ENCODE data around the gene ZMYND8. TPM values are rescaled to one million over a fixed set of nuclear protein-coding genes. Genes with fewer than 3 reads are reported as not detected.

ZMYND8 gene
- total and polyA plus RNA-seq, 2 donors (not counting 1 experiment from before 2014, with no cell fraction given), result 12.6 to 13.0 TPM

DNA sequence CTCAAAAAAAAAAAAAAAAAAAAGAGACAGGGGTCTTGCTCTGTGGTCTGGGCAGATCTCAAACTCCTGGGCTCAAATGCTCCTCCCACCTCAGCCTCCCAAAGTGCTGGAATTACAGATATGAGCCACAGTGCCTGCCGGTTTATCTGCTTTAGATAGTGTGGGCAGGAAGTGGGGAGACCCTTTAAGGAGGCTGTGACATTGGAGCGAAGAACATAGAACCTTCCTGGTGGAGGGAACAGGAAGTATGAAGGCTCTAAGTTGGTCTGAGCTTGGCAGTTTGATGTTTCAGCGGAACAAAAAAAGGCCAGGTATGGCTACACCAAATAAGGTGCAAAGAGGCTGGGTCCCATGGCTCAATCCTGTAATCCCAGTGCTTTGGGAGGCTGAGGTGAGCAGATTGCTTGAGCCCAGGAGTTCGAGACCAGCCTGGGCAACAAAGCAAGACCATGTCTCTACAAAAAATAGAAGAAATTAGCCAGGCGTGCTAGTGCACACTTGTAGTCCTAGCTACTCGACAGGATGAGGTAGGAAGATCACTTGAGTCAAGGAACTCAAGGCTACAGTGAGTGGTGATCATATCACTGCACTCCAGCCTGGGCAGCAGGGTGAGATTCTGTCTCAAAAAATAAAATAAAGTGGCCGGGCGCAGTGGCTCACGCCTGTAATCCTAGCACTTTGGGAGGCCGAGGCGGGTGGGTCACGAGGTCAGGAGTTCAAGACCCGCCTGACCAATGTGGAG is 8.7 kb upstream of the ZMYND8 start:
- H3K27ac ChIP-seq (ENCODE audit: insufficient read depth, low read length), result no peak overlapping the region
- H3K27me3 ChIP-seq (ENCODE audit: control insufficient read depth, insufficient read depth, low read length), result no peaks in the 10 kb centered on the region
- no peaks in the 10 kb centered on the region for H3K9me3 ChIP-seq (ENCODE audit: control insufficient read depth, insufficient read depth, low read depth, low read length)
- peaks cover 4% of the 10 kb centered on the region for H3K4me1 ChIP-seq (ENCODE audit: control insufficient read depth, extremely low read depth, insufficient read depth, low read length)
- TF ChIP-seq, protein P1, sequence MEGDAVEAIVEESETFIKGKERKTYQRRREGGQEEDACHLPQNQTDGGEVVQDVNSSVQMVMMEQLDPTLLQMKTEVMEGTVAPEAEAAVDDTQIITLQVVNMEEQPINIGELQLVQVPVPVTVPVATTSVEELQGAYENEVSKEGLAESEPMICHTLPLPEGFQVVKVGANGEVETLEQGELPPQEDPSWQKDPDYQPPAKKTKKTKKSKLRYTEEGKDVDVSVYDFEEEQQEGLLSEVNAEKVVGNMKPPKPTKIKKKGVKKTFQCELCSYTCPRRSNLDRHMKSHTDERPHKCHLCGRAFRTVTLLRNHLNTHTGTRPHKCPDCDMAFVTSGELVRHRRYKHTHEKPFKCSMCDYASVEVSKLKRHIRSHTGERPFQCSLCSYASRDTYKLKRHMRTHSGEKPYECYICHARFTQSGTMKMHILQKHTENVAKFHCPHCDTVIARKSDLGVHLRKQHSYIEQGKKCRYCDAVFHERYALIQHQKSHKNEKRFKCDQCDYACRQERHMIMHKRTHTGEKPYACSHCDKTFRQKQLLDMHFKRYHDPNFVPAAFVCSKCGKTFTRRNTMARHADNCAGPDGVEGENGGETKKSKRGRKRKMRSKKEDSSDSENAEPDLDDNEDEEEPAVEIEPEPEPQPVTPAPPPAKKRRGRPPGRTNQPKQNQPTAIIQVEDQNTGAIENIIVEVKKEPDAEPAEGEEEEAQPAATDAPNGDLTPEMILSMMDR (conservative IDR thresholded peaks at IDR 0.05 in 1 of 2, IDR thresholded peaks at IDR 0.05 in 1 of 2; ENCODE audit: low read depth in 1 of 2, low read length in 2 of 2), result no peak
- TF ChIP-seq EZH2 (IDR thresholded peaks at IDR 0.05; ENCODE audit: low read length, missing control alignments), result no peak
- H4K20me1 ChIP-seq (ENCODE audit: control insufficient read depth, extremely low read depth, insufficient read depth, low read length), result no peaks in the 10 kb centered on the region
- H3K4me2 ChIP-seq (ENCODE audit: extremely low read depth, insufficient read depth, low read length), result no peak overlapping the region
- DNase-seq (ENCODE audit: low read depth in 2 of 2), result no peak
- H3K79me2 ChIP-seq (ENCODE audit: control insufficient read depth, insufficient read depth, low read length), result no peaks in the 10 kb centered on the region
- no peak overlapping the region for H3K4me3 ChIP-seq (replicated peaks in 1 of 4; ENCODE audit: control extremely low read depth in 1 of 4, insufficient read depth in 1 of 4, low read depth in 3 of 4, low read length in 4 of 4)
- no peaks in the 10 kb centered on the region for H3K36me3 ChIP-seq (ENCODE audit: control insufficient read depth, insufficient read depth, low read length)
- no peak overlapping the region for H2AFZ ChIP-seq (ENCODE audit: low read length)
- no peak overlapping the region for H3K9ac ChIP-seq (ENCODE audit: insufficient read depth, low read length)

DNA sequence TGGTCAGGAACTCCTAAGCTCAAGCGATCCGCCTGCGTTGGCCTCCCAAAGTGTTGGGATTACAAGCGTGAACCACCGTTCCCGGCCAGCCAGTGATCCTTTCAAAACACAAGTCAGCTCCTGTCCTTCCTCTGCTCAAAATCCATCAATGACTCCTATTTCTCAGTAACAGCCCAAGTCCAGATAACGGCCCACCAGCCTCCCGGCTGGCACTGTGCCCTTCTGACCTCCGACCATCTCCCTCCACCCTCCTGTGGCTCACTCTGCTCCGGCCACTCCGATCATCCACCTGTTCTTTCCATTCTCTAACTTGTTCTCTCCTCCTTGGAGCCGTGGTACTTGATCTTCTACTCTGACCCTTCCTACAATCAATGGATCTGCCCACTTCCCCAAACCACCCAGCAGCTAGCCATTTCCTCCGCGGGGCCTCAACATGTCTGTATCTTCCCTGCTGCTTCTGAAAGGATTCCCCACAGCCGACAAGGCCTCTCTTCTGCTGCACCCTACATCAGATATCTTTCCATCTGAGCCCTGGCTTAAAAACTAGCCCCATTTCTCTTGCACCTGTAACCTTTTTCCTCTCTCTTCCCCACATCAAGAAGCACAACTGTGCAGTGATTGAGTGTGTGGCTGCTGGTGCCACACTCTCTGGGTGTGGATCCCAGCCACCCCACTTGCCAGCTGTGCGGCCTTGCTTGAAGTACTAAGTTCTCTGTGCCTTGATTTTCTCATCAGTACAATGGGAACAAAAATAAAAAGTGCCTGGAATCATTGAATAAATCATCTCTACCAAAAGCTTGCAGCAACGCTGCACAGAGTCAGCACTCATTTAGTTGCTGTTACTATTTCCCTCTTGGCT is 6.1 kb upstream of the ZMYND8 start:
- Histone ChIP-seq H3K4me3 (replicated peaks in 1 of 4; ENCODE audit: control extremely low read depth in 1 of 4, insufficient read depth in 1 of 4, low read depth in 3 of 4, low read length in 4 of 4) (no peak overlapping the region), H3K27ac (ENCODE audit: insufficient read depth, low read length) (no peak overlapping the region), H3K9me3 (ENCODE audit: control insufficient read depth, insufficient read depth, low read depth, low read length) (no peaks in the 10 kb centered on the region), H3K9ac (ENCODE audit: insufficient read depth, low read length) (no peak overlapping the region), H2AFZ (ENCODE audit: low read length) (no peak overlapping the region), H3K4me1 (ENCODE audit: control insufficient read depth, extremely low read depth, insufficient read depth, low read length) (peaks cover 28% of the 10 kb centered on the region), H3K4me2 (ENCODE audit: extremely low read depth, insufficient read depth, low read length) (no peak overlapping the region), H3K27me3 (ENCODE audit: control insufficient read depth, insufficient read depth, low read length) (no peaks in the 10 kb centered on the region), H4K20me1 (ENCODE audit: control insufficient read depth, extremely low read depth, insufficient read depth, low read length) (no peaks in the 10 kb centered on the region), H3K36me3 (ENCODE audit: control insufficient read depth, insufficient read depth, low read length) (no peaks in the 10 kb centered on the region), H3K79me2 (ENCODE audit: control insufficient read depth, insufficient read depth, low read length) (no peaks in the 10 kb centered on the region)
- no peak for DNase-seq (ENCODE audit: low read depth in 2 of 2)
- TF ChIP-seq, protein P1 (conservative IDR thresholded peaks at IDR 0.05 in 1 of 2, IDR thresholded peaks at IDR 0.05 in 1 of 2; ENCODE audit: low read depth in 1 of 2, low read length in 2 of 2), result no peak
- no peak for TF ChIP-seq EZH2 (IDR thresholded peaks at IDR 0.05; ENCODE audit: low read length, missing control alignments)
